ENCODE data around the gene PRDM8.

GRCh38 chr4:80206521-80207171, 9.3 kb downstream of the PRDM8 start:
- no peak for TF ChIP-seq CTCF (IDR thresholded peaks at IDR 0.05)
- TF ChIP-seq EP300 (IDR thresholded peaks at IDR 0.05) = no peak
- TF ChIP-seq POLR2A (IDR thresholded peaks at IDR 0.05) = no peak
- TF ChIP-seq POLR2AphosphoS5 (IDR thresholded peaks at IDR 0.05) = no peak
